T-helper 17 cell (primary cell): Measurements from ENCODE around the gene KAZN. TPM values are rescaled to one million over a fixed set of nuclear protein-coding genes. Genes with fewer than 3 reads are reported as not detected.

Experiments used
- ATAC-seq: fragments of 150-1000 bp; cut with Tn5 transposase; 2 replicates; pipeline ENCODE4 v1.10.0; 2021; ENCODE audit warnings: mild to moderate bottlenecking, moderate library complexity
- DNase-seq, 3 donors: peaks; one replicate each; pipeline versions ENCODE4 v3.0.0 to v3.0.0-alpha.2; 2020 to 2021
- H3K9me3 ChIP-seq: one replicate; pipeline ENCODE4 v1.7.0; 2013; ENCODE audit warnings: low read length, mild to moderate bottlenecking; ENCODE audit not compliant: control insufficient read depth, poor library complexity, severe bottlenecking
- H3K27ac Mint-ChIP-seq: one replicate; pipeline ENCODE4 v1.8.0; 2022; ENCODE audit warnings: mild to moderate bottlenecking, moderate library complexity, mixed read lengths
- H3K27me3 Mint-ChIP-seq: one replicate; pipeline ENCODE4 v1.8.0; 2022; ENCODE audit warnings: mixed read lengths
- H3K36me3 Mint-ChIP-seq: one replicate; pipeline ENCODE4 v1.8.0; 2022; ENCODE audit warnings: low read depth, mixed read lengths
- H3K4me1 Mint-ChIP-seq: one replicate; pipeline ENCODE4 v1.8.0; 2022; ENCODE audit warnings: mild to moderate bottlenecking, mixed read lengths
- H3K4me3 Mint-ChIP-seq: one replicate; pipeline ENCODE4 v1.8.0; 2022; ENCODE audit warnings: mild to moderate bottlenecking, moderate library complexity, mixed read lengths
- total RNA-seq, 4 donors: library from RNA in 2 of 4; stranded (reverse) in 2 of 4; gene quantifications; one replicate each; pipeline ENCODE4 v1.2.3 and lab custom pipeline; 2022 to 2026

The KAZN gene
- total RNA-seq, 2 donors from 2014 or later = 0.10 to 0.62 TPM

- Mint-ChIP-seq H3K4me1 (peaks cover 2% of the 10 kb centered on the region), H3K4me3 (no peak overlapping the region), H3K36me3 (no peaks in the 10 kb centered on the region), H3K27me3 (no peaks in the 10 kb centered on the region), H3K27ac (no peak overlapping the region)
- no peaks in the 10 kb centered on the region for H3K9me3 ChIP-seq
- ATAC-seq (no peak), DNase-seq (no peak)
These were observed 250.6 kb downstream of the KAZN start for GRCh38 chr1:14849038-14849437.

- Mint-ChIP-seq H3K4me3 (no peak overlapping the region), H3K36me3 (no peaks in the 10 kb centered on the region), H3K4me1 (peaks cover 2% of the 10 kb centered on the region), H3K27ac (no peak overlapping the region), H3K27me3 (peaks cover 10% of the 10 kb centered on the region)
- no peaks in the 10 kb centered on the region for H3K9me3 ChIP-seq
- no peak for ATAC-seq
- no peak for DNase-seq
These were observed 252.1 kb downstream of the KAZN start for GRCh38 chr1:14850563-14850962.

GRCh38 chr1:14851760-14852159 is 253.3 kb downstream of the KAZN start:
- no peaks in the 10 kb centered on the region for H3K9me3 ChIP-seq
- Mint-ChIP-seq H3K27me3 (peaks cover 17% of the 10 kb centered on the region), H3K4me1 (peaks cover 2% of the 10 kb centered on the region), H3K36me3 (peaks cover under 1% of the 10 kb centered on the region), H3K27ac (no peak overlapping the region), H3K4me3 (no peak overlapping the region)
- ATAC-seq = no peak
- DNase-seq = no peak

- Mint-ChIP-seq H3K27me3 (peaks cover 17% of the 10 kb centered on the region), H3K4me1 (peaks cover 2% of the 10 kb centered on the region), H3K4me3 (no peak overlapping the region), H3K36me3 (peaks cover 2% of the 10 kb centered on the region), H3K27ac (no peak overlapping the region)
- no peak for ATAC-seq
- no peaks in the 10 kb centered on the region for H3K9me3 ChIP-seq
- DNase-seq = no peak
These were observed 253.8 kb downstream of the KAZN start for GRCh38 chr1:14852291-14852690.

- no peak for DNase-seq
- H3K36me3 Mint-ChIP-seq = peaks cover 2% of the 10 kb centered on the region
These were observed 255.0 kb downstream of the KAZN start for GRCh38 chr1:14853518-14853917.

GRCh38 chr1:14855268-14855667 is 256.8 kb downstream of the KAZN start:
- no peaks in the 10 kb centered on the region for H3K9me3 ChIP-seq
- ATAC-seq (no peak), DNase-seq (no peak)
- H3K4me3 Mint-ChIP-seq = no peak overlapping the region
- no peaks in the 10 kb centered on the region for H3K4me1 Mint-ChIP-seq
- no peak overlapping the region for H3K27ac Mint-ChIP-seq
- H3K27me3 Mint-ChIP-seq = peaks cover 26% of the 10 kb centered on the region
- peaks cover 2% of the 10 kb centered on the region for H3K36me3 Mint-ChIP-seq

More at GRCh38 chr1:14853518-14853917, 255.0 kb downstream of the KAZN start:
- Mint-ChIP-seq H3K27ac (no peak overlapping the region), H3K4me3 (no peak overlapping the region), H3K27me3 (peaks cover 17% of the 10 kb centered on the region), H3K4me1 (peaks cover 2% of the 10 kb centered on the region)
- H3K9me3 ChIP-seq = no peaks in the 10 kb centered on the region
- no peak for ATAC-seq

- Mint-ChIP-seq H3K36me3 (peaks cover 2% of the 10 kb centered on the region), H3K4me3 (no peak overlapping the region), H3K4me1 (no peaks in the 10 kb centered on the region), H3K27me3 (peaks cover 31% of the 10 kb centered on the region), H3K27ac (no peak overlapping the region)
- DNase-seq (no peak), ATAC-seq (no peak)
- no peaks in the 10 kb centered on the region for H3K9me3 ChIP-seq
These were observed 257.3 kb downstream of the KAZN start for GRCh38 chr1:14855801-14856200.

GRCh38 chr1:14857436-14858195 is 259.1 kb downstream of the KAZN start:
- Mint-ChIP-seq H3K27me3 (peaks cover 31% of the 10 kb centered on the region), H3K27ac (no peak overlapping the region), H3K4me1 (no peaks in the 10 kb centered on the region), H3K36me3 (peaks cover 2% of the 10 kb centered on the region), H3K4me3 (no peak overlapping the region)
- DNase-seq (no peak), ATAC-seq (no peak)
- no peaks in the 10 kb centered on the region for H3K9me3 ChIP-seq

GRCh38 chr1:14862114-14862771 is 263.8 kb downstream of the KAZN start:
- H3K4me1 Mint-ChIP-seq = no peaks in the 10 kb centered on the region
- no peak overlapping the region for H3K4me3 Mint-ChIP-seq
- ATAC-seq (no peak), DNase-seq (no peak)
- peaks cover 50% of the 10 kb centered on the region for H3K27me3 Mint-ChIP-seq
- no peak overlapping the region for H3K27ac Mint-ChIP-seq
- no peaks in the 10 kb centered on the region for H3K9me3 ChIP-seq
- peaks cover 2% of the 10 kb centered on the region for H3K36me3 Mint-ChIP-seq

- no peak for DNase-seq
- Mint-ChIP-seq H3K27me3 (peaks cover 48% of the 10 kb centered on the region), H3K4me1 (no peaks in the 10 kb centered on the region), H3K27ac (no peak overlapping the region), H3K36me3 (peaks cover 2% of the 10 kb centered on the region), H3K4me3 (no peak overlapping the region)
- H3K9me3 ChIP-seq = no peaks in the 10 kb centered on the region
- no peak for ATAC-seq
These were observed 266.6 kb downstream of the KAZN start for GRCh38 chr1:14865106-14865505.

- Mint-ChIP-seq H3K27me3 (peaks cover 48% of the 10 kb centered on the region), H3K36me3 (peaks cover 2% of the 10 kb centered on the region), H3K4me3 (no peak overlapping the region), H3K27ac (no peak overlapping the region), H3K4me1 (no peaks in the 10 kb centered on the region)
- ATAC-seq (no peak), DNase-seq (no peak)
- H3K9me3 ChIP-seq = no peaks in the 10 kb centered on the region
These were observed 268.6 kb downstream of the KAZN start for GRCh38 chr1:14866911-14867612.

GRCh38 chr1:14869187-14869586 is 270.7 kb downstream of the KAZN start:
- H3K9me3 ChIP-seq = no peaks in the 10 kb centered on the region
- Mint-ChIP-seq H3K36me3 (no peaks in the 10 kb centered on the region), H3K27ac (no peak overlapping the region), H3K4me1 (no peaks in the 10 kb centered on the region), H3K4me3 (no peak overlapping the region), H3K27me3 (peaks cover 34% of the 10 kb centered on the region)
- no peak for DNase-seq
- ATAC-seq = no peak

GRCh38 chr1:14871218-14871970 is 272.9 kb downstream of the KAZN start:
- DNase-seq = no peak
- Mint-ChIP-seq H3K4me1 (no peaks in the 10 kb centered on the region), H3K27me3 (peaks cover 17% of the 10 kb centered on the region), H3K4me3 (no peak overlapping the region), H3K27ac (no peak overlapping the region), H3K36me3 (no peaks in the 10 kb centered on the region)
- no peaks in the 10 kb centered on the region for H3K9me3 ChIP-seq
- no peak for ATAC-seq
